DND-41 (cell line): ENCODE measurements around the gene RGP1.

ENCODE experiments used
- ATAC-seq: fragments of 200-7000 bp; cut with Tn5 transposase; 3 replicates; pipeline ENCODE4 v1.9.1; 2021; ENCODE audit warnings: low read depth; ENCODE audit not compliant: insufficient read depth
- DNase-seq: peaks from one replicate; pipeline ENCODE4 v3.0.0-alpha.2; 2020
- H2AFZ ChIP-seq: 2 replicates; pipeline ENCODE4 v1.6.0; 2012; ENCODE audit warnings: low read depth, low read length
- H3K27ac ChIP-seq: 2 replicates; pipeline ENCODE4 v1.5.1; 2012; ENCODE audit warnings: low read length, inconsistent platforms
- H3K27me3 ChIP-seq: fragments of 200-600 bp; sonication (generic); 2 replicates; pipeline ENCODE4 v1.6.0; 2012; ENCODE audit warnings: low read length, mild to moderate bottlenecking, inconsistent platforms; ENCODE audit not compliant: insufficient read depth, poor library complexity
- H3K36me3 ChIP-seq: 2 replicates; pipeline ENCODE4 v1.5.1; 2012; ENCODE audit warnings: low read length, inconsistent platforms; ENCODE audit not compliant: insufficient read depth
- H3K4me1 ChIP-seq: 2 replicates; pipeline ENCODE4 v1.5.1; 2012; ENCODE audit warnings: mild to moderate bottlenecking, low read length; ENCODE audit not compliant: insufficient read depth
- H3K4me2 ChIP-seq: 2 replicates; pipeline ENCODE4 v1.6.0; 2012; ENCODE audit warnings: mild to moderate bottlenecking, moderate library complexity, low read length, inconsistent platforms; ENCODE audit not compliant: insufficient read depth
- H3K4me3 ChIP-seq, 2 experiments: fragments of 200-600 bp in 1 of 2; shearing (Covaris generic) in 1 of 2; 2 replicates each; pipeline ENCODE4 v1.5.1; 2012 to 2016; ENCODE audit warnings: inconsistent platforms in 2 of 2, low read length in 2 of 2, mild to moderate bottlenecking in 2 of 2, low read depth in 1 of 2, moderate library complexity in 1 of 2
- H3K79me2 ChIP-seq: 2 replicates; pipeline ENCODE4 v1.6.0; 2012; ENCODE audit warnings: low read length, inconsistent platforms; ENCODE audit not compliant: insufficient read depth
- H3K9ac ChIP-seq: 2 replicates; pipeline ENCODE4 v1.6.0; 2012; ENCODE audit warnings: low read depth, mild to moderate bottlenecking, inconsistent platforms, low read length, moderate library complexity
- H3K9me3 ChIP-seq: 2 replicates; pipeline ENCODE4 v1.5.1; 2012; ENCODE audit warnings: low read length, moderate library complexity, mild to moderate bottlenecking, inconsistent platforms; ENCODE audit not compliant: insufficient read depth, severe bottlenecking
- H4K20me1 ChIP-seq: 2 replicates; pipeline ENCODE4 v1.6.0; 2012; ENCODE audit warnings: low read length; ENCODE audit not compliant: insufficient read depth
- CTCF ChIP-seq: IDR thresholded peaks from 2 replicates; pipeline ENCODE4 v1.5.1; 2012; ENCODE audit warnings: borderline replicate concordance, low read length, moderate library complexity, mild to moderate bottlenecking; ENCODE audit not compliant: poor library complexity, severe bottlenecking; ENCODE audit errors: extremely low read depth
- EZH2 ChIP-seq: IDR thresholded peaks from 3 replicates; pipeline ENCODE4 v1.6.1; 2012; ENCODE audit warnings: borderline replicate concordance, low read depth, mild to moderate bottlenecking, moderate library complexity, low read length, inconsistent platforms; ENCODE audit not compliant: severe bottlenecking

The RGP1 gene

GRCh38 chr9:35717132-35717870, 31.8 kb upstream of the RGP1 start:
- no peak for DNase-seq
- H2AFZ ChIP-seq, result no peak overlapping the region
- H3K4me2 ChIP-seq, result no peak overlapping the region
- ATAC-seq, result no peak
- H3K4me3 ChIP-seq, result no peak overlapping the region
- no peak overlapping the region for H3K27ac ChIP-seq
- H3K9ac ChIP-seq, result no peak overlapping the region
- peaks cover 99% of the 10 kb centered on the region for H3K36me3 ChIP-seq
- no peaks in the 10 kb centered on the region for H3K79me2 ChIP-seq
- H4K20me1 ChIP-seq, result peaks cover 4% of the 10 kb centered on the region; the same call in 1 of the 2 replicates
- H3K27me3 ChIP-seq, result no peaks in the 10 kb centered on the region
- no peaks in the 10 kb centered on the region for H3K9me3 ChIP-seq
- TF ChIP-seq CTCF (no peak), EZH2 (no peak)
- H3K4me1 ChIP-seq, result no peaks in the 10 kb centered on the region

GRCh38 chr9:35718721-35719511, 30.2 kb upstream of the RGP1 start:
- Histone ChIP-seq H3K79me2 (no peaks in the 10 kb centered on the region), H3K36me3 (peaks cover 99% of the 10 kb centered on the region), H4K20me1 (peaks cover 4% of the 10 kb centered on the region; the same call in 1 of the 2 replicates), H3K27me3 (no peaks in the 10 kb centered on the region), H3K9me3 (no peaks in the 10 kb centered on the region), H3K4me2 (no peak overlapping the region), H3K4me3 (no peak overlapping the region), H3K4me1 (no peaks in the 10 kb centered on the region), H3K27ac (no peak overlapping the region), H3K9ac (no peak overlapping the region), H2AFZ (no peak overlapping the region)
- ATAC-seq, result no peak
- TF ChIP-seq CTCF (no peak), EZH2 (no peak)
- DNase-seq, result no peak

- H3K27me3 ChIP-seq, result no peaks in the 10 kb centered on the region
- DNase-seq (no peak), ATAC-seq (no peak)
- no peak overlapping the region for H3K27ac ChIP-seq
- peaks cover 99% of the 10 kb centered on the region for H3K36me3 ChIP-seq
- H3K9me3 ChIP-seq, result no peaks in the 10 kb centered on the region
- no peak overlapping the region for H3K4me3 ChIP-seq
- no peak overlapping the region for H2AFZ ChIP-seq
- no peak overlapping the region for H3K9ac ChIP-seq
- no peak overlapping the region for H3K4me2 ChIP-seq
- H3K79me2 ChIP-seq, result no peaks in the 10 kb centered on the region
- TF ChIP-seq CTCF, result no peak
- no peak for TF ChIP-seq EZH2
- H3K4me1 ChIP-seq, result no peaks in the 10 kb centered on the region
- peaks cover 4% of the 10 kb centered on the region; the same call in 1 of the 2 replicates for H4K20me1 ChIP-seq
Observed at GRCh38 chr9:35719546-35719945, 29.5 kb upstream of the RGP1 start.
